ENCODE measurements around the gene TMEM129. TPM values are rescaled to one million over a fixed set of nuclear protein-coding genes. Genes with fewer than 3 reads are reported as not detected.
"Not testable (repeated sequence)": the region's sequence is repeated elsewhere in the genome, so short reads cannot be mapped to it uniquely, and the experiment has no call there.

Gene TMEM129
- total and polyA plus RNA-seq, 2 experiments from 2014 or later = 16.4 to 64.4 TPM

DNA sequence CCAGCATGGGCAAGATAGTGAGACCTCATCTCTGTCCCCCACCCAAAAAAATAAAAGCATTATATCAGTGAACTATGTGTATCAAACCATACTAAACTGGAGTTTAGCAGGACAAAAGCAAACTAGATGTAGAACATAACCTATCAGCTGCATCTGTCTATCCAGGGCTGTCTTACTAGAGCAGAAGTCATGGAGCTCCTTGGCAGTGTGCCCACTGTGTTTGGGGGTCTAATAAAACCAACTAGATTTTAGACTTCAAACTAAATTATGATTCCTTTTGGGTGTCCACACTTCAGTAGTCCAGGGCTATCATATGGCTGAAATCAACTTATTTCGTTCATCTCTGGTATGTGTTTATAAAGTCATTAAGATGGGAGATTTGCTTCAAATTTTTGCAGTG lies 17.3 kb downstream of the TMEM129 start (continued):
- TF ChIP-seq, protein P1, sequence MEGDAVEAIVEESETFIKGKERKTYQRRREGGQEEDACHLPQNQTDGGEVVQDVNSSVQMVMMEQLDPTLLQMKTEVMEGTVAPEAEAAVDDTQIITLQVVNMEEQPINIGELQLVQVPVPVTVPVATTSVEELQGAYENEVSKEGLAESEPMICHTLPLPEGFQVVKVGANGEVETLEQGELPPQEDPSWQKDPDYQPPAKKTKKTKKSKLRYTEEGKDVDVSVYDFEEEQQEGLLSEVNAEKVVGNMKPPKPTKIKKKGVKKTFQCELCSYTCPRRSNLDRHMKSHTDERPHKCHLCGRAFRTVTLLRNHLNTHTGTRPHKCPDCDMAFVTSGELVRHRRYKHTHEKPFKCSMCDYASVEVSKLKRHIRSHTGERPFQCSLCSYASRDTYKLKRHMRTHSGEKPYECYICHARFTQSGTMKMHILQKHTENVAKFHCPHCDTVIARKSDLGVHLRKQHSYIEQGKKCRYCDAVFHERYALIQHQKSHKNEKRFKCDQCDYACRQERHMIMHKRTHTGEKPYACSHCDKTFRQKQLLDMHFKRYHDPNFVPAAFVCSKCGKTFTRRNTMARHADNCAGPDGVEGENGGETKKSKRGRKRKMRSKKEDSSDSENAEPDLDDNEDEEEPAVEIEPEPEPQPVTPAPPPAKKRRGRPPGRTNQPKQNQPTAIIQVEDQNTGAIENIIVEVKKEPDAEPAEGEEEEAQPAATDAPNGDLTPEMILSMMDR (conservative IDR thresholded peaks at IDR 0.05; ENCODE audit: low read depth in 2 of 2) = no peak
- no peak for TF ChIP-seq EZH2 (IDR thresholded peaks at IDR 0.05; ENCODE audit: low read depth, unreplicated experiment)
- TF ChIP-seq, protein P2, sequence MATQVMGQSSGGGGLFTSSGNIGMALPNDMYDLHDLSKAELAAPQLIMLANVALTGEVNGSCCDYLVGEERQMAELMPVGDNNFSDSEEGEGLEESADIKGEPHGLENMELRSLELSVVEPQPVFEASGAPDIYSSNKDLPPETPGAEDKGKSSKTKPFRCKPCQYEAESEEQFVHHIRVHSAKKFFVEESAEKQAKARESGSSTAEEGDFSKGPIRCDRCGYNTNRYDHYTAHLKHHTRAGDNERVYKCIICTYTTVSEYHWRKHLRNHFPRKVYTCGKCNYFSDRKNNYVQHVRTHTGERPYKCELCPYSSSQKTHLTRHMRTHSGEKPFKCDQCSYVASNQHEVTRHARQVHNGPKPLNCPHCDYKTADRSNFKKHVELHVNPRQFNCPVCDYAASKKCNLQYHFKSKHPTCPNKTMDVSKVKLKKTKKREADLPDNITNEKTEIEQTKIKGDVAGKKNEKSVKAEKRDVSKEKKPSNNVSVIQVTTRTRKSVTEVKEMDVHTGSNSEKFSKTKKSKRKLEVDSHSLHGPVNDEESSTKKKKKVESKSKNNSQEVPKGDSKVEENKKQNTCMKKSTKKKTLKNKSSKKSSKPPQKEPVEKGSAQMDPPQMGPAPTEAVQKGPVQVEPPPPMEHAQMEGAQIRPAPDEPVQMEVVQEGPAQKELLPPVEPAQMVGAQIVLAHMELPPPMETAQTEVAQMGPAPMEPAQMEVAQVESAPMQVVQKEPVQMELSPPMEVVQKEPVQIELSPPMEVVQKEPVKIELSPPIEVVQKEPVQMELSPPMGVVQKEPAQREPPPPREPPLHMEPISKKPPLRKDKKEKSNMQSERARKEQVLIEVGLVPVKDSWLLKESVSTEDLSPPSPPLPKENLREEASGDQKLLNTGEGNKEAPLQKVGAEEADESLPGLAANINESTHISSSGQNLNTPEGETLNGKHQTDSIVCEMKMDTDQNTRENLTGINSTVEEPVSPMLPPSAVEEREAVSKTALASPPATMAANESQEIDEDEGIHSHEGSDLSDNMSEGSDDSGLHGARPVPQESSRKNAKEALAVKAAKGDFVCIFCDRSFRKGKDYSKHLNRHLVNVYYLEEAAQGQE (IDR thresholded peaks at IDR 0.05; ENCODE audit: unreplicated experiment) = no peak
- TF ChIP-seq POLR2AphosphoS5 (IDR thresholded peaks at IDR 0.05; ENCODE audit: low read depth) = no peak
- TF ChIP-seq, protein P3, sequence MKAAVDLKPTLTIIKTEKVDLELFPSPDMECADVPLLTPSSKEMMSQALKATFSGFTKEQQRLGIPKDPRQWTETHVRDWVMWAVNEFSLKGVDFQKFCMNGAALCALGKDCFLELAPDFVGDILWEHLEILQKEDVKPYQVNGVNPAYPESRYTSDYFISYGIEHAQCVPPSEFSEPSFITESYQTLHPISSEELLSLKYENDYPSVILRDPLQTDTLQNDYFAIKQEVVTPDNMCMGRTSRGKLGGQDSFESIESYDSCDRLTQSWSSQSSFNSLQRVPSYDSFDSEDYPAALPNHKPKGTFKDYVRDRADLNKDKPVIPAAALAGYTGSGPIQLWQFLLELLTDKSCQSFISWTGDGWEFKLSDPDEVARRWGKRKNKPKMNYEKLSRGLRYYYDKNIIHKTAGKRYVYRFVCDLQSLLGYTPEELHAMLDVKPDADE (IDR thresholded peaks at IDR 0.05) = no peak

DNA sequence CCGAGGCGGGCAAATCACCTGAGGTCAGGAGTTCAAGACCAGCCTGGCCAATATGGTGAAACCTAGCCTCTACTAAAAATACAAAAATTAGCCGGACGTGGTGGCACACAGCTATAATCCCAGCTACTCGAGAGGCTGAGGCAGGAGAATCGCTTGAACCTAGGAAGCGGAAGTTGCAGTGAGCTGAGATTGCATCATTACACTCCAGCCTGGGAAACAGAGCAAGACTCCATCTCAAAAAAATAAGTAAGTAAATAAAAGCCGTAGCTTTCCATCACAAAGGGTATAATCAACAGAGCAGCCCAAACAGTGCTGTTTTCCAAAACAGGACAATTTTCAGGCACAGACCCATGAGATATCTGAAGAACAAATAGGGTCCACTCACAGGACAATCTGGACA lies 19.5 kb downstream of the TMEM129 start:
- H3K4me3 ChIP-seq; H3F3A ChIP-seq (replicated peaks; ENCODE audit: low read depth); H3K4me2 ChIP-seq; H3K4me1 ChIP-seq (ENCODE audit: insufficient read depth); DNase-seq (ENCODE audit: low spot score); H3K9me3 Mint-ChIP-seq; H3K4me1 Mint-ChIP-seq; H3K36me3 ChIP-seq (ENCODE audit: insufficient read depth); ATAC-seq; H3K27me3 Mint-ChIP-seq (ENCODE audit: insufficient read depth, low read depth, poor library complexity); H3K27ac Mint-ChIP-seq; H3K9me2 ChIP-seq (ENCODE audit: insufficient read depth); H3K27ac ChIP-seq (ENCODE audit: low read depth); H3K27me3 ChIP-seq (ENCODE audit: insufficient read depth); H3K4me3 Mint-ChIP-seq; H2AFZ ChIP-seq: not testable (repeated sequence)
- peaks cover 55% of the 10 kb centered on the region for H3K79me2 ChIP-seq (replicated peaks; ENCODE audit: insufficient read depth)
- peaks cover 62% of the 10 kb centered on the region for H3K36me3 Mint-ChIP-seq (ENCODE audit: low read depth)
- H4K20me1 ChIP-seq (replicated peaks; ENCODE audit: insufficient read depth) = peaks cover 23% of the 10 kb centered on the region

DNA sequence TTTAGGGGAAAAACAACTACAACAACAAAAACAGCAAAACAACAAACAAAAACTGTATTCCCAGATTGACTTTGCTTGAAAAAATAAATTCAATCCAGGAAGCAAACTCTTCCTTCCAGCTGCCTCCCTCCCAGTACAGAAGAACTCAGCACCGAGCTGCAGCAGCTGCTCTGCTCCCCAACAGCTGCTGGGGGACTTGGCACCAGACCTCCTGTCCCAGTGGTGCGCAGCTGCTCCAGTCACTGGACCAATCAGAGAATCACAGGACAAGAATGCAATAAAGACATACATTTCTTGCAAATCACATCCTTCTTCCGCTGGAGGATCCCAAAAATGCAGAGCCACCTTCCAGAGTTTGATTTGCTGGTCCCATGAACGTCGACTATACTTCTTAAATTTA lies 25.2 kb downstream of the TMEM129 start:
- Mint-ChIP-seq H3K4me3 (no peak overlapping the region), H3K36me3 (ENCODE audit: low read depth) (peaks cover 82% of the 10 kb centered on the region), H3K4me1 (no peaks in the 10 kb centered on the region), H3K27me3 (ENCODE audit: insufficient read depth, low read depth, poor library complexity) (peaks cover 6% of the 10 kb centered on the region), H3K9me3 (no peaks in the 10 kb centered on the region), H3K27ac (no peak overlapping the region)
- Histone ChIP-seq H3K4me3 (no peak overlapping the region), H3F3A (replicated peaks; ENCODE audit: low read depth) (no peaks in the 10 kb centered on the region), H3K79me2 (replicated peaks; ENCODE audit: insufficient read depth) (peaks cover 3% of the 10 kb centered on the region; the same call in 1 of the 2 replicates), H3K9me2 (ENCODE audit: insufficient read depth) (no peaks in the 10 kb centered on the region), H2AFZ (no peak overlapping the region), H3K4me2 (no peak overlapping the region), H3K27me3 (ENCODE audit: insufficient read depth) (no peaks in the 10 kb centered on the region), H3K4me1 (ENCODE audit: insufficient read depth) (no peaks in the 10 kb centered on the region), H4K20me1 (replicated peaks; ENCODE audit: insufficient read depth) (peaks cover 32% of the 10 kb centered on the region), H3K27ac (ENCODE audit: low read depth) (no peak overlapping the region), H3K36me3 (ENCODE audit: insufficient read depth) (peaks cover 35% of the 10 kb centered on the region)
- ATAC-seq (no peak), DNase-seq (ENCODE audit: low spot score) (no peak)
- no peak for TF ChIP-seq CREB1 (CRISPR knock-in tag; IDR thresholded peaks at IDR 0.05; ENCODE audit: low read depth)
- no peak for TF ChIP-seq POLR2AphosphoS5 (IDR thresholded peaks at IDR 0.05; ENCODE audit: low read depth)
- TF ChIP-seq JUNB (IDR thresholded peaks at IDR 0.05; ENCODE audit: unreplicated experiment) = no peak
- TF ChIP-seq STAT1 (IDR thresholded peaks at IDR 0.05; ENCODE audit: unreplicated experiment) = no peak
- TF ChIP-seq EZH2 (IDR thresholded peaks at IDR 0.05; ENCODE audit: low read depth, unreplicated experiment) = no peak

Data from GM23338 (cell line).